Gastrocnemius medialis (tissue), 4 donors: ENCODE data around the gene VAMP4. TPM values are rescaled to one million over a fixed set of nuclear protein-coding genes. Genes with fewer than 3 reads are reported as not detected.

ENCODE experiments used
- ATAC-seq, 2 donors: fragments of 150-250 bp; one replicate each; pipeline ENCODE4 v1.9.1; 2016
- DNase-seq, 2 donors: peaks; one replicate each; pipeline ENCODE4 v3.0.0-alpha.2; 2019
- H3K27ac ChIP-seq, 4 donors: fragments of 200-600 bp; sonication (generic); 1 replicate in 1 of 4; 2 replicates in 3 of 4; pipeline ENCODE4 v1.5.1; 2016 to 2018; ENCODE audit warnings: mild to moderate bottlenecking in 2 of 4, moderate library complexity in 1 of 4
- H3K27me3 ChIP-seq, 3 donors: fragments of 200-600 bp; sonication (generic) in 2 of 3; 1 replicate in 1 of 3; 2 replicates in 2 of 3; pipeline versions ENCODE4 v1.5.1 to v1.6.0; 2016 to 2019; ENCODE audit warnings: mild to moderate bottlenecking in 1 of 3, moderate library complexity in 1 of 3
- H3K36me3 ChIP-seq, 2 donors: fragments of 200-600 bp; sonication (generic) in 1 of 2; one replicate each; pipeline ENCODE4 v1.5.1; 2017 to 2018
- H3K4me1 ChIP-seq, 2 donors: fragments of 200-600 bp; sonication (generic) in 1 of 2; one replicate each; pipeline ENCODE4 v1.5.1; 2016 to 2017; ENCODE audit warnings: mild to moderate bottlenecking in 2 of 2
- H3K4me3 ChIP-seq, 4 donors: fragments of 200-600 bp; sonication (generic) in 3 of 4; 1 replicate in 1 of 4; 2 replicates in 3 of 4; pipeline ENCODE4 v1.5.1; 2016 to 2019; ENCODE audit warnings: mild to moderate bottlenecking in 2 of 4
- H3K9me3 ChIP-seq, 3 donors: fragments of 200-600 bp; sonication (generic) in 2 of 3; 1 replicate in 1 of 3; 2 replicates in 2 of 3; pipeline ENCODE4 v1.5.1; 2016 to 2019
- POLR2A ChIP-seq, 2 donors: fragments of 450-650 bp; IDR thresholded peaks; one replicate each; pipeline ENCODE4 v1.6.1; 2017; ENCODE audit warnings: antibody characterized with exemption in 2 of 2, mild to moderate bottlenecking in 2 of 2, moderate library complexity in 2 of 2
- in situ Hi-C, 4 donors: fragments of 200-750 bp; cut with MboI; loops; one replicate each; pipeline versions ENCODE4 v1.15.0 to v1.8.0; 2017; ENCODE audit warnings: low sequenced_read_pairs in 4 of 4
- intact Hi-C: fragments of 100-400 bp; cut with DNase I; formaldehyde crosslinking; loops from one replicate; pipeline ENCODE4 v1.15.1; 2023; ENCODE audit warnings: low total_unique reads
- total RNA-seq, 4 donors: library from RNA; depleted of rRNA; stranded (reverse); fragments of >200 nt; gene quantifications; one replicate each; pipeline versions ENCODE4 v1.1.0 to v1.2.3, GENCODE V29; 2016
- TF ChIP-seq, protein P1 (sequence below), 5 experiments: fragments of 450-650 bp in 3 of 5; fragments of 200-600 bp in 2 of 5; sonication (generic) in 2 of 5; IDR thresholded peaks in 4 of 5; conservative IDR thresholded peaks in 1 of 5; 1 replicate in 4 of 5; 2 replicates in 1 of 5; pipeline ENCODE4 v1.5.1; 2016 to 2019; ENCODE audit warnings: antibody characterized with exemption in 5 of 5, mild to moderate bottlenecking in 3 of 5, moderate library complexity in 3 of 5

The VAMP4 gene
- total RNA-seq, 4 donors from 2014 or later: 4.6 to 11.1 (median 5.0) TPM

GRCh38 chr1:171754971-171755370 is 13.1 kb upstream of the VAMP4 start:
- Histone ChIP-seq H3K27ac (no peak overlapping the region), H3K4me1 (no peaks in the 10 kb centered on the region), H3K27me3 (no peaks in the 10 kb centered on the region), H3K9me3 (no peaks in the 10 kb centered on the region), H3K36me3 (no peaks in the 10 kb centered on the region), H3K4me3 (no peak overlapping the region)
- intact Hi-C loops: no loop called here
- in situ Hi-C loops: no loop called here
- DNase-seq (no peak), ATAC-seq (no peak)
- no peak for TF ChIP-seq POLR2A (IDR thresholded peaks at IDR 0.05)
- TF ChIP-seq, protein P1, sequence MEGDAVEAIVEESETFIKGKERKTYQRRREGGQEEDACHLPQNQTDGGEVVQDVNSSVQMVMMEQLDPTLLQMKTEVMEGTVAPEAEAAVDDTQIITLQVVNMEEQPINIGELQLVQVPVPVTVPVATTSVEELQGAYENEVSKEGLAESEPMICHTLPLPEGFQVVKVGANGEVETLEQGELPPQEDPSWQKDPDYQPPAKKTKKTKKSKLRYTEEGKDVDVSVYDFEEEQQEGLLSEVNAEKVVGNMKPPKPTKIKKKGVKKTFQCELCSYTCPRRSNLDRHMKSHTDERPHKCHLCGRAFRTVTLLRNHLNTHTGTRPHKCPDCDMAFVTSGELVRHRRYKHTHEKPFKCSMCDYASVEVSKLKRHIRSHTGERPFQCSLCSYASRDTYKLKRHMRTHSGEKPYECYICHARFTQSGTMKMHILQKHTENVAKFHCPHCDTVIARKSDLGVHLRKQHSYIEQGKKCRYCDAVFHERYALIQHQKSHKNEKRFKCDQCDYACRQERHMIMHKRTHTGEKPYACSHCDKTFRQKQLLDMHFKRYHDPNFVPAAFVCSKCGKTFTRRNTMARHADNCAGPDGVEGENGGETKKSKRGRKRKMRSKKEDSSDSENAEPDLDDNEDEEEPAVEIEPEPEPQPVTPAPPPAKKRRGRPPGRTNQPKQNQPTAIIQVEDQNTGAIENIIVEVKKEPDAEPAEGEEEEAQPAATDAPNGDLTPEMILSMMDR (IDR thresholded peaks at IDR 0.05 in 4 of 5, conservative IDR thresholded peaks at IDR 0.05 in 1 of 5): no peak

DNA sequence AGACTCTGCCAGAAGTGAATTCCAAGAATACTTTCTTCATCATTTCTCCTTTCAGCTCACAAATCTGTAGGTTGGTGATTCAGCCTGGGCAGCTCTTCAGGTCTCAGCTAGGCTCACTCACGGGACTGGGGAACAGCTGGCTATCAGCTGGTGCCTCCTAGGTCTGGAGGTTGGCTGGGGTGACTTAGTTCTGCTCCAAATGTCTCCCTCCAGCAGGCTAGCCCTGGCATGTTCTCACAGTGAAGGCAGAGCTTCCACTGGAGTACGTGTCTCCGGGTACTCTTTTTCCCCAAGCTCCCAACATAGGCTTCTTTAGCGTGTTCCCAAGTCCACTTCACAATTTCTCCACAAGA is 12.5 kb upstream of the VAMP4 start:
- Histone ChIP-seq H3K4me1 (no peaks in the 10 kb centered on the region), H3K4me3 (no peak overlapping the region), H3K36me3 (no peaks in the 10 kb centered on the region), H3K27ac (no peak overlapping the region), H3K9me3 (no peaks in the 10 kb centered on the region), H3K27me3 (no peaks in the 10 kb centered on the region)
- no peak for DNase-seq
- TF ChIP-seq, protein P1 (IDR thresholded peaks at IDR 0.05 in 4 of 5, conservative IDR thresholded peaks at IDR 0.05 in 1 of 5): no peak
- TF ChIP-seq POLR2A (IDR thresholded peaks at IDR 0.05): no peak
- intact Hi-C loops (no loop called here), in situ Hi-C loops (no loop called here)
- no peak for ATAC-seq

GRCh38 chr1:171753685-171754352 is 12.0 kb upstream of the VAMP4 start:
- H3K27ac ChIP-seq: no peak overlapping the region
- no peak for ATAC-seq
- H3K36me3 ChIP-seq: no peaks in the 10 kb centered on the region

DNA sequence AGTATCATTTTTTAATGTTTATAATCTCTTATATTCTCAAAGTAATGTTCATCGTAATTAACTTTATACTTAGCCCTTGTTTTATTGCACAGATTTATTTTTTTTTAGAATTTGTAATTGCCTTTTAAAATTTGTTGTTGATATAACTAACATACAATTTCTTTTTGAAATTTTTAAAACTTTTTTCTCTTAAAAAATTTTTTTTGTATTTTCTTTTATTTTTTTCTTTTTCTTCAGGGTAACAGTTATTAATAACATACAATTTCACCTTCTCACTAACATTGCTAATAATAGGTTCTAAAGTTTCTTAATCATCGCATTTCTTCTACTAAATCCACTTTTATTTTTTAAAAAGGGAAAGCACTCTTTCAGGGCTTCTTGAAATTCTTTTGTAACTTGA is 11.3 kb upstream of the VAMP4 start:
- in situ Hi-C loops: no loop called here
- TF ChIP-seq, protein P1 (IDR thresholded peaks at IDR 0.05 in 4 of 5, conservative IDR thresholded peaks at IDR 0.05 in 1 of 5): no peak
- TF ChIP-seq POLR2A (IDR thresholded peaks at IDR 0.05): no peak
- H3K4me1 ChIP-seq: no peaks in the 10 kb centered on the region

More at GRCh38 chr1:171753685-171754352, 12.0 kb upstream of the VAMP4 start:
- DNase-seq: no peak
- H3K9me3 ChIP-seq: no peaks in the 10 kb centered on the region
- intact Hi-C loops: no loop called here
- TF ChIP-seq, protein P1 (IDR thresholded peaks at IDR 0.05 in 4 of 5, conservative IDR thresholded peaks at IDR 0.05 in 1 of 5): no peak
- no peak for TF ChIP-seq POLR2A (IDR thresholded peaks at IDR 0.05)
- in situ Hi-C loops: no loop called here
- no peak overlapping the region for H3K4me3 ChIP-seq
- H3K27me3 ChIP-seq: no peaks in the 10 kb centered on the region
- H3K4me1 ChIP-seq: no peaks in the 10 kb centered on the region

GRCh38 chr1:171751221-171751620 is 9.4 kb upstream of the VAMP4 start:
- TF ChIP-seq, protein P1 (IDR thresholded peaks at IDR 0.05 in 4 of 5, conservative IDR thresholded peaks at IDR 0.05 in 1 of 5): no peak
- no peak for TF ChIP-seq POLR2A (IDR thresholded peaks at IDR 0.05)
- in situ Hi-C loops (no loop called here), intact Hi-C loops (no loop called here)
- Histone ChIP-seq H3K27ac (no peak overlapping the region), H3K27me3 (no peaks in the 10 kb centered on the region), H3K36me3 (no peaks in the 10 kb centered on the region), H3K4me1 (no peaks in the 10 kb centered on the region), H3K4me3 (no peak overlapping the region), H3K9me3 (no peaks in the 10 kb centered on the region)
- DNase-seq: no peak
- no peak for ATAC-seq

More for the DNA sequence above, 11.3 kb upstream of the VAMP4 start:
- Histone ChIP-seq H3K4me3 (no peak overlapping the region), H3K36me3 (no peaks in the 10 kb centered on the region), H3K27me3 (no peaks in the 10 kb centered on the region), H3K27ac (no peak overlapping the region), H3K9me3 (no peaks in the 10 kb centered on the region)
- intact Hi-C loops: no loop called here
- ATAC-seq (no peak), DNase-seq (no peak)
